Left lobe of liver (tissue), 2 donors: Measurements from ENCODE around the gene INTS7. TPM values are rescaled to one million over a fixed set of nuclear protein-coding genes. Genes with fewer than 3 reads are reported as not detected.
A peak's percentile ranks its signal among the peaks of the same experiment; 100 is the strongest.
"Not testable (repeated sequence)": the region's sequence is repeated elsewhere in the genome, so short reads cannot be mapped to it uniquely, and the experiment has no call there.

Experiments used
- ATAC-seq: fragments of 200-7000 bp; cut with Tn5 transposase; one replicate; pipeline ENCODE4 v1.9.1; 2020; ENCODE audit warnings: mild to moderate bottlenecking, moderate library complexity
- DNase-seq: peaks from one replicate; pipeline ENCODE4 v3.0.0-alpha.2; 2020; ENCODE audit warnings: low spot score
- total RNA-seq: library from RNA; stranded (reverse); gene quantifications from one replicate; pipeline ENCODE4 v1.2.1, GENCODE V29; 2021
- donor health status: DM: no; HTN: no; CAD: no; lungs with moderate emphysema.
- donor health status: DM: no; HTN: yes; CAD: no.

INTS7 gene
- total RNA-seq, 1 donor from 2014 or later = 5.2 TPM

GRCh38 chr1:212039622-212040021 lies 4.3 kb upstream of the INTS7 start:
- ATAC-seq (no peak), DNase-seq (no peak)

- ATAC-seq (no peak), DNase-seq (no peak)
Observed at GRCh38 chr1:212037900-212038299, 2.5 kb upstream of the INTS7 start.

- DNase-seq = no peak
- ATAC-seq = no peak
Observed at GRCh38 chr1:212035835-212036605, 663 bp upstream of the INTS7 start.

- ATAC-seq (peak; percentile 38), DNase-seq (no peak)
Observed at GRCh38 chr1:212034516-212035122, 738 bp downstream of the INTS7 start.

GRCh38 chr1:212030936-212031528 lies 4.3 kb downstream of the INTS7 start:
- ATAC-seq (no peak), DNase-seq (no peak)

- DNase-seq, ATAC-seq: not testable (repeated sequence)
Observed at GRCh38 chr1:212027727-212028126, 7.6 kb downstream of the INTS7 start.

GRCh38 chr1:212024469-212025149 lies 10.7 kb downstream of the INTS7 start:
- DNase-seq (no peak), ATAC-seq (no peak)

GRCh38 chr1:212022908-212023307 lies 12.4 kb downstream of the INTS7 start:
- not testable (repeated sequence) for DNase-seq, ATAC-seq

GRCh38 chr1:212021563-212021962 lies 13.8 kb downstream of the INTS7 start:
- DNase-seq = no peak
- no peak for ATAC-seq

- no peak for DNase-seq
- ATAC-seq = no peak
Observed at GRCh38 chr1:212020975-212021374, 14.4 kb downstream of the INTS7 start.

- ATAC-seq (no peak), DNase-seq (no peak)
Observed at GRCh38 chr1:212013672-212014071, 21.7 kb downstream of the INTS7 start.

- peak; percentile 100 for ATAC-seq
- DNase-seq = peak; percentile 79
Observed at GRCh38 chr1:212012034-212012740, 23.2 kb downstream of the INTS7 start.

GRCh38 chr1:212010004-212010403 lies 25.4 kb downstream of the INTS7 start:
- no peak for DNase-seq
- ATAC-seq = no peak

- DNase-seq (no peak), ATAC-seq (no peak)
Observed at GRCh38 chr1:212009561-212009960, 25.8 kb downstream of the INTS7 start.

- DNase-seq (no peak), ATAC-seq (no peak)
Observed at GRCh38 chr1:212007886-212008285, 27.5 kb downstream of the INTS7 start.

GRCh38 chr1:212007178-212007577 lies 28.2 kb downstream of the INTS7 start:
- no peak for DNase-seq
- ATAC-seq = no peak

GRCh38 chr1:212004895-212005608 lies 30.3 kb downstream of the INTS7 start:
- DNase-seq (no peak), ATAC-seq (no peak)

GRCh38 chr1:212002536-212002935 lies 32.8 kb downstream of the INTS7 start:
- DNase-seq (no peak), ATAC-seq (no peak)

- DNase-seq, ATAC-seq: not testable (repeated sequence)
Observed at GRCh38 chr1:211997426-211997825, 37.9 kb downstream of the INTS7 start.

- ATAC-seq = no peak
Observed at GRCh38 chr1:211991695-211992094, 43.7 kb downstream of the INTS7 start.

More at GRCh38 chr1:211991695-211992094, 43.7 kb downstream of the INTS7 start:
- DNase-seq = no peak
